DOHH2 (cell line): ENCODE data around the gene ANXA5.

Experiments used
- H3F3A ChIP-seq: fragments of 200-600 bp; sonication (generic), shearing (Covaris generic); 2 replicates; pipeline ENCODE4 v1.6.0; 2016; ENCODE audit warnings: antibody characterized with exemption, mild to moderate bottlenecking; ENCODE audit not compliant: control insufficient read depth, insufficient read depth
- H3K27ac ChIP-seq: fragments of 200-600 bp; sonication (generic); 2 replicates; pipeline ENCODE4 v1.5.1; 2014; ENCODE audit warnings: low read depth, mild to moderate bottlenecking, low read length, moderate library complexity
- H3K27me3 ChIP-seq: fragments of 200-600 bp; sonication (generic); 2 replicates; pipeline ENCODE4 v1.6.1; 2014; ENCODE audit warnings: mild to moderate bottlenecking, low read length, mixed read lengths; ENCODE audit not compliant: control insufficient read depth
- H3K36me3 ChIP-seq: fragments of 200-600 bp; sonication (generic); 2 replicates; pipeline ENCODE4 v1.6.1; 2014; ENCODE audit warnings: mild to moderate bottlenecking, low read length, moderate library complexity, mixed read lengths; ENCODE audit not compliant: control insufficient read depth
- H3K4me1 ChIP-seq: fragments of 200-600 bp; sonication (generic); 2 replicates; pipeline ENCODE4 v1.6.1; 2014; ENCODE audit warnings: mild to moderate bottlenecking, low read length, mixed read lengths; ENCODE audit not compliant: control insufficient read depth
- H3K4me2 ChIP-seq: fragments of 200-600 bp; sonication (generic); 2 replicates; pipeline ENCODE4 v1.6.0; 2014; ENCODE audit warnings: mild to moderate bottlenecking, low read length, moderate library complexity
- H3K4me3 ChIP-seq: fragments of 200-600 bp; sonication (generic); 2 replicates; pipeline ENCODE4 v1.5.1; 2014; ENCODE audit warnings: mild to moderate bottlenecking, low read length, mixed read lengths
- H3K79me2 ChIP-seq: fragments of 200-600 bp; sonication (generic); 2 replicates; pipeline ENCODE4 v1.6.1; 2014; ENCODE audit warnings: mild to moderate bottlenecking, low read length, mixed read lengths; ENCODE audit not compliant: control insufficient read depth
- H3K9me2 ChIP-seq: fragments of 200-600 bp; sonication (generic); replicated peaks from 2 replicates; pipeline ENCODE4 v1.6.1; 2014; ENCODE audit warnings: mild to moderate bottlenecking, low read length, mixed read lengths; ENCODE audit not compliant: control insufficient read depth
- H3K9me3 ChIP-seq: fragments of 200-600 bp; sonication (generic); 2 replicates; pipeline ENCODE4 v1.6.1; 2014; ENCODE audit warnings: antibody characterized with exemption, low read length, mixed read lengths; ENCODE audit not compliant: control insufficient read depth, insufficient read depth
- H4K20me1 ChIP-seq: fragments of 200-600 bp; sonication (generic); 2 replicates; pipeline ENCODE4 v1.6.0; 2014; ENCODE audit warnings: low read depth, mild to moderate bottlenecking, antibody characterized with exemption, low read length, moderate library complexity; ENCODE audit not compliant: control insufficient read depth, insufficient read depth
- EZH2phosphoT487 ChIP-seq: fragments of 200-600 bp; sonication (generic); IDR thresholded peaks from 2 replicates; pipeline ENCODE4 v1.6.1; 2017; ENCODE audit warnings: borderline replicate concordance, mild to moderate bottlenecking, antibody characterized with exemption, low read length, moderate library complexity, mixed read lengths
- TF ChIP-seq, protein P1 (sequence below): fragments of 200-600 bp; sonication (generic); IDR thresholded peaks from one replicate; pipeline ENCODE4 v1.5.1; 2014; ENCODE audit warnings: antibody characterized with exemption, mild to moderate bottlenecking, low read depth, low read length; ENCODE audit not compliant: poor library complexity, severe bottlenecking

ANXA5 gene

DNA sequence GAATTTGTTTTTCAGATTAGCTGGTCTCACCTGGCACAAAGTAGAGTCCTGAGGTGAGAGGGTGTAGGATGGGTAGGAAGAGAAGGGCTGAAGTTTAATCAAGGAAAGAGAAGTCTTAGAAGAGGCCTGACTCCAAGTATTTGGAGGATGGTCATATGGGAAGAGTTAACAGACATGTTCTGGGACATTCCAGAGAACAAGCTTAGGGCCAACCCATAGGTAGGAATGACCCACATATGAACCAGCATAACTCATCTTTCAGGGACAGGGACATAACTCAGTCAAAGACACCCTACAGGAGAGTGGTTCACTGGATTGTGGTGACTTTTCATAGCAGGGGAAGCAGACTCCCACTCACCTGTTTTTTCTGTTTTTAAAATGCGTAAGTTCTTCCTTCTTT is 27.9 kb upstream of the ANXA5 start:
- H3K36me3 ChIP-seq: no peaks in the 10 kb centered on the region
- no peaks in the 10 kb centered on the region for H4K20me1 ChIP-seq
- no peaks in the 10 kb centered on the region for H3K4me1 ChIP-seq
- H3K27ac ChIP-seq: no peak overlapping the region
- no peak overlapping the region for H3K4me3 ChIP-seq
- H3K27me3 ChIP-seq: no peaks in the 10 kb centered on the region; the same call in 1 of the 2 replicates
- no peaks in the 10 kb centered on the region for H3K79me2 ChIP-seq
- no peaks in the 10 kb centered on the region for H3K9me2 ChIP-seq
- H3K9me3 ChIP-seq: no peaks in the 10 kb centered on the region
- TF ChIP-seq EZH2phosphoT487: no peak
- TF ChIP-seq, protein P1, sequence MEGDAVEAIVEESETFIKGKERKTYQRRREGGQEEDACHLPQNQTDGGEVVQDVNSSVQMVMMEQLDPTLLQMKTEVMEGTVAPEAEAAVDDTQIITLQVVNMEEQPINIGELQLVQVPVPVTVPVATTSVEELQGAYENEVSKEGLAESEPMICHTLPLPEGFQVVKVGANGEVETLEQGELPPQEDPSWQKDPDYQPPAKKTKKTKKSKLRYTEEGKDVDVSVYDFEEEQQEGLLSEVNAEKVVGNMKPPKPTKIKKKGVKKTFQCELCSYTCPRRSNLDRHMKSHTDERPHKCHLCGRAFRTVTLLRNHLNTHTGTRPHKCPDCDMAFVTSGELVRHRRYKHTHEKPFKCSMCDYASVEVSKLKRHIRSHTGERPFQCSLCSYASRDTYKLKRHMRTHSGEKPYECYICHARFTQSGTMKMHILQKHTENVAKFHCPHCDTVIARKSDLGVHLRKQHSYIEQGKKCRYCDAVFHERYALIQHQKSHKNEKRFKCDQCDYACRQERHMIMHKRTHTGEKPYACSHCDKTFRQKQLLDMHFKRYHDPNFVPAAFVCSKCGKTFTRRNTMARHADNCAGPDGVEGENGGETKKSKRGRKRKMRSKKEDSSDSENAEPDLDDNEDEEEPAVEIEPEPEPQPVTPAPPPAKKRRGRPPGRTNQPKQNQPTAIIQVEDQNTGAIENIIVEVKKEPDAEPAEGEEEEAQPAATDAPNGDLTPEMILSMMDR: no peak
- no peak overlapping the region for H3K4me2 ChIP-seq
- H3F3A ChIP-seq: no peaks in the 10 kb centered on the region

DNA sequence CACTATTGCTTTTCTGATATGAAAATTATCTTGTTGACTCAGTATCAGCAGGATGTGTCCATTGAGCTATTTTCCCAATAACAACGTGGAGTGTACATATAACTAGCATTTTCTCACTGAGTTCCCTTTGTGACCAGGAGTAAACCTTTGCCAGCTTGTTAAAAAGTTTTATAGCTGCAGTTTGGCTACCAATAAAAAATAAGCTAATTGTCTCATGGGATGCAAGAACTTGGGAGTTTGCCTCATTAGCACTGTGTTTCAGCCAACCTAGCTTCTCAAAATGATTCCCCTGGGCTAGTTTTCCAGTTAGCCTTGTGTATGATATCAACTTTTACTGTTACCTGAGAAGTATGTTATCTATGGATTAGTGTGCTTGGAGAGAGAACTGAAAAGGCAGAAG is 24.9 kb upstream of the ANXA5 start:
- Histone ChIP-seq H3K27me3 (no peaks in the 10 kb centered on the region; the same call in 1 of the 2 replicates), H3K79me2 (no peaks in the 10 kb centered on the region), H3F3A (no peaks in the 10 kb centered on the region), H3K4me2 (no peak overlapping the region), H3K4me1 (no peaks in the 10 kb centered on the region), H3K36me3 (no peaks in the 10 kb centered on the region), H3K9me2 (no peaks in the 10 kb centered on the region), H3K9me3 (no peaks in the 10 kb centered on the region), H3K27ac (no peak overlapping the region), H3K4me3 (no peak overlapping the region), H4K20me1 (no peaks in the 10 kb centered on the region)
- TF ChIP-seq, protein P1: no peak
- no peak for TF ChIP-seq EZH2phosphoT487

- H4K20me1 ChIP-seq: no peaks in the 10 kb centered on the region
- TF ChIP-seq, protein P1: no peak
- no peak for TF ChIP-seq EZH2phosphoT487
- H3K9me3 ChIP-seq: no peaks in the 10 kb centered on the region
- H3K27ac ChIP-seq: no peak overlapping the region
- no peaks in the 10 kb centered on the region for H3K9me2 ChIP-seq
- no peak overlapping the region for H3K4me2 ChIP-seq
- H3K36me3 ChIP-seq: no peaks in the 10 kb centered on the region
- H3K4me3 ChIP-seq: no peak overlapping the region
- no peaks in the 10 kb centered on the region for H3K79me2 ChIP-seq
- H3K4me1 ChIP-seq: no peaks in the 10 kb centered on the region
- H3K27me3 ChIP-seq: peaks cover 5% of the 10 kb centered on the region
- H3F3A ChIP-seq: no peaks in the 10 kb centered on the region
These were observed 23.3 kb upstream of the ANXA5 start for GRCh38 chr4:121720109-121720508.
